Measurements from ENCODE around the gene TTF2.

The TTF2 gene

GRCh38 chr1:117059678-117060440 lies at the start of gene TTF2:
TSS of gene TTF2 (plus strand) at chr1:117060326. CDS start at chr1:117060347, 21 bp downstream.
- Histone ChIP-seq H3K4me1 (ENCODE audit: insufficient read depth, low read length) (no peaks in the 10 kb centered on the region; the same call in 1 of the 2 replicates), H3K9me3 (ENCODE audit: control insufficient read depth, insufficient read depth, low read length) (no peaks in the 10 kb centered on the region), H3K9ac (ENCODE audit: low read depth, low read length) (peak within 1 kb of the TSS; percentile 76), H3K36me3 (ENCODE audit: insufficient read depth, low read length) (peaks cover 4% of the 10 kb centered on the region; the same call in 1 of the 2 replicates)

- Histone ChIP-seq H3K36me3 (ENCODE audit: insufficient read depth, low read length) (no peaks in the 10 kb centered on the region), H3K9me3 (ENCODE audit: control insufficient read depth, insufficient read depth, low read length) (no peaks in the 10 kb centered on the region), H3K4me1 (ENCODE audit: insufficient read depth, low read length) (no peaks in the 10 kb centered on the region), H3K9ac (ENCODE audit: low read depth, low read length) (no peak overlapping the region)
Observed at GRCh38 chr1:117011334-117011733, 48.8 kb upstream of the TTF2 start.

- Histone ChIP-seq H3K36me3 (ENCODE audit: insufficient read depth, low read length) (no peaks in the 10 kb centered on the region), H3K4me1 (ENCODE audit: insufficient read depth, low read length) (no peaks in the 10 kb centered on the region), H3K9ac (ENCODE audit: low read depth, low read length) (no peak overlapping the region), H3K9me3 (ENCODE audit: control insufficient read depth, insufficient read depth, low read length) (no peaks in the 10 kb centered on the region)
Observed at GRCh38 chr1:117013309-117013858, 46.7 kb upstream of the TTF2 start.

GRCh38 chr1:117014209-117014608 lies 45.9 kb upstream of the TTF2 start:
- Histone ChIP-seq H3K4me1 (ENCODE audit: insufficient read depth, low read length) (no peaks in the 10 kb centered on the region), H3K9me3 (ENCODE audit: control insufficient read depth, insufficient read depth, low read length) (no peaks in the 10 kb centered on the region), H3K9ac (ENCODE audit: low read depth, low read length) (no peak overlapping the region), H3K36me3 (ENCODE audit: insufficient read depth, low read length) (no peaks in the 10 kb centered on the region)

- Histone ChIP-seq H3K9me3 (ENCODE audit: control insufficient read depth, insufficient read depth, low read length) (no peaks in the 10 kb centered on the region), H3K36me3 (ENCODE audit: insufficient read depth, low read length) (no peaks in the 10 kb centered on the region), H3K9ac (ENCODE audit: low read depth, low read length) (no peak overlapping the region), H3K4me1 (ENCODE audit: insufficient read depth, low read length) (no peaks in the 10 kb centered on the region)
Observed at GRCh38 chr1:117015724-117016123, 44.4 kb upstream of the TTF2 start.

GRCh38 chr1:117017062-117017461 lies 43.1 kb upstream of the TTF2 start:
- Histone ChIP-seq H3K9ac (ENCODE audit: low read depth, low read length) (no peak overlapping the region), H3K9me3 (ENCODE audit: control insufficient read depth, insufficient read depth, low read length) (no peaks in the 10 kb centered on the region), H3K4me1 (ENCODE audit: insufficient read depth, low read length) (no peaks in the 10 kb centered on the region), H3K36me3 (ENCODE audit: insufficient read depth, low read length) (no peaks in the 10 kb centered on the region)

- H3K9me3 ChIP-seq (ENCODE audit: control insufficient read depth, insufficient read depth, low read length): no peaks in the 10 kb centered on the region
- H3K4me1 ChIP-seq (ENCODE audit: insufficient read depth, low read length): no peaks in the 10 kb centered on the region
- H3K36me3 ChIP-seq (ENCODE audit: insufficient read depth, low read length): no peaks in the 10 kb centered on the region
- no peak overlapping the region for H3K9ac ChIP-seq (ENCODE audit: low read depth, low read length)
Observed at GRCh38 chr1:117017648-117018047, 42.5 kb upstream of the TTF2 start.

- Histone ChIP-seq H3K4me1 (ENCODE audit: insufficient read depth, low read length) (no peaks in the 10 kb centered on the region), H3K9me3 (ENCODE audit: control insufficient read depth, insufficient read depth, low read length) (no peaks in the 10 kb centered on the region), H3K9ac (ENCODE audit: low read depth, low read length) (no peak overlapping the region), H3K36me3 (ENCODE audit: insufficient read depth, low read length) (no peaks in the 10 kb centered on the region)
Observed at GRCh38 chr1:117020526-117021156, 39.5 kb upstream of the TTF2 start.

GRCh38 chr1:117022114-117022513 lies 38.0 kb upstream of the TTF2 start:
- no peaks in the 10 kb centered on the region for H3K9me3 ChIP-seq (ENCODE audit: control insufficient read depth, insufficient read depth, low read length)
- H3K4me1 ChIP-seq (ENCODE audit: insufficient read depth, low read length): no peaks in the 10 kb centered on the region
- no peaks in the 10 kb centered on the region for H3K36me3 ChIP-seq (ENCODE audit: insufficient read depth, low read length)
- no peak overlapping the region for H3K9ac ChIP-seq (ENCODE audit: low read depth, low read length)

- no peak overlapping the region for H3K9ac ChIP-seq (ENCODE audit: low read depth, low read length)
- no peaks in the 10 kb centered on the region for H3K9me3 ChIP-seq (ENCODE audit: control insufficient read depth, insufficient read depth, low read length)
- H3K4me1 ChIP-seq (ENCODE audit: insufficient read depth, low read length): no peaks in the 10 kb centered on the region
Observed at GRCh38 chr1:117025568-117025967, 34.6 kb upstream of the TTF2 start.

GRCh38 chr1:117026361-117026760 lies 33.8 kb upstream of the TTF2 start:
- no peaks in the 10 kb centered on the region for H3K9me3 ChIP-seq (ENCODE audit: control insufficient read depth, insufficient read depth, low read length)
- no peak overlapping the region for H3K9ac ChIP-seq (ENCODE audit: low read depth, low read length)
- no peaks in the 10 kb centered on the region for H3K36me3 ChIP-seq (ENCODE audit: insufficient read depth, low read length)
- no peaks in the 10 kb centered on the region for H3K4me1 ChIP-seq (ENCODE audit: insufficient read depth, low read length)

More at GRCh38 chr1:117025568-117025967, 34.6 kb upstream of the TTF2 start:
- no peaks in the 10 kb centered on the region for H3K36me3 ChIP-seq (ENCODE audit: insufficient read depth, low read length)

GRCh38 chr1:117029685-117030084 lies 30.4 kb upstream of the TTF2 start:
- Histone ChIP-seq H3K36me3 (ENCODE audit: insufficient read depth, low read length) (no peaks in the 10 kb centered on the region), H3K9me3 (ENCODE audit: control insufficient read depth, insufficient read depth, low read length) (no peaks in the 10 kb centered on the region), H3K4me1 (ENCODE audit: insufficient read depth, low read length) (no peaks in the 10 kb centered on the region), H3K9ac (ENCODE audit: low read depth, low read length) (no peak overlapping the region)

- H3K9me3 ChIP-seq (ENCODE audit: control insufficient read depth, insufficient read depth, low read length): no peaks in the 10 kb centered on the region
- H3K9ac ChIP-seq (ENCODE audit: low read depth, low read length): no peak overlapping the region
- no peaks in the 10 kb centered on the region for H3K36me3 ChIP-seq (ENCODE audit: insufficient read depth, low read length)
- no peaks in the 10 kb centered on the region for H3K4me1 ChIP-seq (ENCODE audit: insufficient read depth, low read length)
Observed at GRCh38 chr1:117030271-117030877, 29.8 kb upstream of the TTF2 start.

GRCh38 chr1:117032266-117032665 lies 27.9 kb upstream of the TTF2 start:
- Histone ChIP-seq H3K9ac (ENCODE audit: low read depth, low read length) (no peak overlapping the region), H3K36me3 (ENCODE audit: insufficient read depth, low read length) (no peaks in the 10 kb centered on the region), H3K9me3 (ENCODE audit: control insufficient read depth, insufficient read depth, low read length) (no peaks in the 10 kb centered on the region), H3K4me1 (ENCODE audit: insufficient read depth, low read length) (peaks cover 7% of the 10 kb centered on the region; the same call in 1 of the 2 replicates)

All from ES-I3 (cell line).